HK-2 (cell line): ENCODE data around the gene DNER.
A peak's percentile ranks its signal among the peaks of the same experiment; 100 is the strongest.

ENCODE experiments used
- DNase-seq: peaks from one replicate; pipeline ENCODE4 v3.0.0-alpha.2; 2018; ENCODE audit not compliant: unreplicated experiment

The DNER gene

GRCh38 chr2:229673676-229674075 lies 40.7 kb downstream of the DNER start:
- no peak for DNase-seq

DNA sequence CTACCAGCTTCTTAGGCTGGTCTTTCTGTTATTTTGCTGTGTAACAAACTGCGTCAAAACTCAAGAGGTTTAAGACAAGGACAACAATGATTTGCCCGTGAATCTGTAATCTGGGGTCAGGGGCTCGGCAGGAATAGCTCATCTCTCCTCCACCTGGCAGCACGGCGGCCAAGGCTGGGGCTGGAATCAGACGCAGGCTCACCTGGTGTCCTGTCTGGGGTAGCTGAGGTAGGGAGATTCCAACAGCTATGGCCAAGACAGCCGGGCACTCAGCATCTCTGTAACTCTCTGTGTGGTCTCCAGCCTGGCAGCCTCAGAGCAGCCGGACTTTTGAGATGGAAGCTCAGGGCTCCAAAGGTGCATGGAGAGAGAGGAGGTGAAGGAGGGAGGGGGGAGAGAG lies 42.3 kb downstream of the DNER start:
- no peak for DNase-seq

GRCh38 chr2:229669841-229670240 lies 44.5 kb downstream of the DNER start:
- no peak for DNase-seq

- no peak for DNase-seq
Observed at GRCh38 chr2:229666811-229667210, 47.5 kb downstream of the DNER start.

DNA sequence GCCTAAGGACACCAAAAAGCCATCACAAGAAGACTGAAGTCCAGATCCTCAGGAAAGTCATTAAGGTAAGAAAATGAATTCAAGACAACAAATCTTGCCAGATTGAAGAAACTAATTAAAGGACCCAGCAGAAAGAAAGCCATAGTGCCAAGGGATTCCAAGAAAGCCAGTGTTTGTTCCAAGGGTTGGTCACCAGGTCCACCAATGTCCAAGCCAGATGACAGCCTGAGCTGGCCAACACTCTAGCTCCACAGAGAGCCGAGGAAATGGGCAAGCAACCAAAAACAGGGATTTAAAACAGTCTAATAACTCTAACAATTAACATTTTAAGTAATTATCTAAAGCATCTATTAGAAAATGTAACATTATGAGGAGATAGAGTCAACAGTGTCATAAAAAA lies 49.2 kb downstream of the DNER start:
- no peak for DNase-seq

GRCh38 chr2:229661478-229661877 lies 52.9 kb downstream of the DNER start:
- no peak for DNase-seq

- no peak for DNase-seq
Observed at GRCh38 chr2:229660951-229661350, 53.4 kb downstream of the DNER start.

- DNase-seq, result no peak
Observed at GRCh38 chr2:229660391-229660790, 54.0 kb downstream of the DNER start.

GRCh38 chr2:229658004-229658403 lies 56.4 kb downstream of the DNER start:
- DNase-seq, result no peak

DNA sequence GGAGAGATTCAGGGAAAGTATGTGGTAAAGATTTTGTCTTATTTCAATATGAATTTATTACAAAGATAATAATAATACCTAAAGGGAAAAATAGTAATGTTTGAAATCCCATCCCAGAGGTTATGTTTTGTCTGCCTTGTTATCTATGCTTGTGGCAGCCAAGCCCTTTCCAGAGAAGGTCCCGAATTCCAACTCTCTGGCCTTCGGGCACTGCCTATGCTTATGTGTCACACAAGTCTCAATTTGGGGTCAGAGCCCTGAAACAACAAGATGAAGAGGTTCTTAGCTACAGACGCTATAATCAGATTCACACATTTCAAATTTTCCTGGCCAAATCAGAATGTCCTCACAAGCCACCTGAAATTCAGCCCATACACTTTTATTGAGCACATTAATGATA lies 59.9 kb downstream of the DNER start:
- DNase-seq, result no peak

- DNase-seq, result peak; percentile 8
Observed at GRCh38 chr2:229653531-229653930, 60.8 kb downstream of the DNER start.

- DNase-seq, result no peak
Observed at GRCh38 chr2:229652796-229653195, 61.6 kb downstream of the DNER start.

GRCh38 chr2:229650901-229651300 lies 63.5 kb downstream of the DNER start:
- DNase-seq, result no peak

DNA sequence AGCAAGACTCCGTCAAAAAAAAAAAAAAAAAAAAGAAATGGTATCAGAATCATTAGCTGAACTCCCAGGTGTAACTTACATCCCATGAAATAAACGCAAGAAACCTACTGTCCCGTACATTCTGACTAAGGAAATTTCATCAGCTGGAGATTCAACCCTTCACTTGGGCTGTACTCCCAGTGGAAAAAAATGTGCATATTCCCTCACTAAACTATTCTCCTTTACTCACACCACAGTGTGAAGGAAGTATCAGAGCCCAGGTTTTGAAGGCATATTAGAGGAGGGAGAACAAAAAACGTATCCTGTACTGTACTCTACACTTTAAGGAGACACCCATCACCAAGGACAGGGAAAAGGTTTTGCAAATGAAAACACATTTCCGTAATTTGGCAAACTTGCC lies 64.3 kb downstream of the DNER start:
- no peak for DNase-seq

DNA sequence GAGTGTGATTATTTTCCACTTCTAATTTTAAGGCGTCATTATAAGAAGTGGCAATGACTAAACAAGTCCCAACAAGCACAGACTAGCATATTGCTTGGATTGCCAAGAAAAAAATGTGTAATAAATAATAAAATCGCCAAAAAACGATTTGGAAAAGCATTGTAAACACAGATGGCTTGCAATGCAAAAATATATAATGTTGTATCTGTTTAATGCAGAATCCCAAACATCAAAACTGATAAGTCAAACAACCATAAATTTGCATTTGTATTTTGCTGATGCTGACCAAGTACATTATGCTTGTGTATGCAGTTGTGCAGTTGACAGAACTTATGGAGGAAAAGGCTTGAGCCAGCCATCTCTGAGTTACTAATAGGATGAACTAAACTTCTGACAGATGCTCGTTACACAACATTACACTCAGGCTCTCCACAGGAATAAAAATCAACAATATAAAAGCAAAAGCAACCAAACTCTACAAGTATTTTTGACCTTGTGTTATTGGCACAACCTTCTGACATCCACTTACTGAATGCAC lies 68.1 kb downstream of the DNER start:
- DNase-seq, result no peak

DNA sequence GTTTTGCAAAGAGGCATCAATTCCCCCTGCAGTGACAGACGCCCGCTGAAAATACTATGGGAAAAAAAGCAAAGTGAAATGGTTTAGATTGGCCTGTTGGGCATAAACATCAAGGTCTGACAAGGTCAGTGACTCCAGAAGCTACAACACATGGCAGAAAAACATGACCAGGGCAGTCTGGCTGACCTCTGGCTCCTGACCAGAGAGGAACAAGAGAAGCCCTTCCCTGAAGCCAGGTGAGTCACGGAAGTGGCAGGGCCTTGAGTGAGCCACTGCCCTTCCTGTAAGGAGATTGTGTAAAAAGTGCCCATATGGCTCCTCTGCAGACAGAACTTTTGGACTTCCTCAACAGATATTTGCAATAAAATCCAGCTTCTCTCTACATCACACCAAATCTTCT lies 72.0 kb downstream of the DNER start:
- DNase-seq, result no peak

- DNase-seq, result no peak
Observed at GRCh38 chr2:229641676-229642075, 72.7 kb downstream of the DNER start.

- no peak for DNase-seq
Observed at GRCh38 chr2:229640636-229641035, 73.7 kb downstream of the DNER start.

- no peak for DNase-seq
Observed at GRCh38 chr2:229636571-229636970, 77.8 kb downstream of the DNER start.

- DNase-seq, result no peak
Observed at GRCh38 chr2:229635371-229635680, 79.0 kb downstream of the DNER start.

GRCh38 chr2:229634601-229635370 lies 79.6 kb downstream of the DNER start:
- no peak for DNase-seq

GRCh38 chr2:229633556-229633955 lies 80.8 kb downstream of the DNER start:
- DNase-seq, result no peak

GRCh38 chr2:229629039-229629438 lies 85.3 kb downstream of the DNER start:
- DNase-seq, result no peak

DNA sequence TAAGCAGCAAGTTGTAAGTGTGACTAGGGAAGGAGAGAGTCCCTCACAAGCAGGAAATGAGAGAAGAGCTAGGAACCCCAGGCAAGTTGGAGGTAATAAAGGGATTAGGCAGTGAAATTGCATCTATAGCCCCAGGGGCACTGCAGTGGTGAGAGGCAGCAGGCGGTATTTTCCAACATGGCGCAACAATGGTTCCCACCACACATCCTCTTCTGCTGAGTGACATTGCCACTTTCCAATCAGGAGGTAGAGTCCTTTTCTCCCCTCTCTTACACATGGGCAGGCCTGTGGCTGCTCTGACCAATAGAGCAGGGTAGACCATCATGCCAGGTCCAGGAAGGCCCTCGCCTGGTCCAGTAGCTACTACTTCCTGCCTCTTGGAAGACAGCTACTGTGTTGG lies 86.6 kb downstream of the DNER start:
- no peak for DNase-seq
